ENCODE data around the gene SUCLG2. TPM values are rescaled to one million over a fixed set of nuclear protein-coding genes. Genes with fewer than 3 reads are reported as not detected.

Gene SUCLG2
- polyA plus RNA-seq, 1 donor (not counting 4 experiments of a cell fraction or from before 2014, with no cell fraction given) = 26.7 TPM

- no peaks in the 10 kb centered on the region for H3K9me3 ChIP-seq (ENCODE audit: control insufficient read depth, low read depth, low read length)
- peak; percentile 70 for FAIRE-seq
- H4K20me1 ChIP-seq (ENCODE audit: control insufficient read depth, extremely low read depth, insufficient read depth, low read length) = no peaks in the 10 kb centered on the region
- H3K27me3 ChIP-seq (ENCODE audit: control insufficient read depth, extremely low read depth, insufficient read depth, low read length) = no peaks in the 10 kb centered on the region
- H3K9ac ChIP-seq (ENCODE audit: control insufficient read depth, extremely low read depth, insufficient read depth, low read length) = no peak overlapping the region
- H3K79me2 ChIP-seq (ENCODE audit: control insufficient read depth, insufficient read depth, low read length) = peaks cover 2% of the 10 kb centered on the region
- no peaks in the 10 kb centered on the region for H3K9me1 ChIP-seq (ENCODE audit: control insufficient read depth, extremely low read depth, insufficient read depth, low read length)
- H3K4me2 ChIP-seq (ENCODE audit: control insufficient read depth, extremely low read depth, insufficient read depth, low read depth, low read length) = peak overlapping the region; percentile 17
- H3K36me3 ChIP-seq (ENCODE audit: control insufficient read depth in 2 of 2, extremely low read depth in 1 of 2, insufficient read depth in 2 of 2, low read length in 2 of 2) = peaks cover 2 to 11% of the 10 kb centered on the region in 2 experiments
- no peak overlapping the region for H2AFZ ChIP-seq (ENCODE audit: control insufficient read depth, low read length)
- DNase-seq (ENCODE audit: low read depth, low spot score) = no peak
- H3K27ac ChIP-seq (ENCODE audit: control insufficient read depth, insufficient read depth, low read length) = peak overlapping the region; percentile 69
- no peak overlapping the region for H3K4me3 ChIP-seq (ENCODE audit: control insufficient read depth in 2 of 3, extremely low read depth in 1 of 3, insufficient read depth in 2 of 3, low read depth in 1 of 3, low read length in 3 of 3)
- peaks cover 10% of the 10 kb centered on the region for H3K4me1 ChIP-seq (ENCODE audit: control insufficient read depth, extremely low read depth, insufficient read depth, low read length)
- no peak for TF ChIP-seq EZH2 (IDR thresholded peaks at IDR 0.05; ENCODE audit: low read length)
- no peak for TF ChIP-seq CTCF (optimal IDR thresholded peaks at IDR 0.05 in 1 of 3, IDR thresholded peaks at IDR 0.05 in 1 of 3, conservative IDR thresholded peaks at IDR 0.05 in 1 of 3; ENCODE audit: extremely low read depth in 1 of 3, insufficient read depth in 2 of 3, low read length in 3 of 3)
- dilution Hi-C loops (cut with MboI; ENCODE audit: extremely low pct_ligation_motif_present, low sequenced_read_pairs) = no loop called here
Measured at GRCh38 chr3:67610458-67610857, 44.0 kb downstream of the SUCLG2 start.

GRCh38 chr3:67609709-67610108 lies 44.7 kb downstream of the SUCLG2 start:
- Histone ChIP-seq H4K20me1 (ENCODE audit: control insufficient read depth, extremely low read depth, insufficient read depth, low read length) (no peaks in the 10 kb centered on the region), H3K9me3 (ENCODE audit: control insufficient read depth, low read depth, low read length) (no peaks in the 10 kb centered on the region), H3K36me3 (ENCODE audit: control insufficient read depth in 2 of 2, extremely low read depth in 1 of 2, insufficient read depth in 2 of 2, low read length in 2 of 2) (peaks cover 2 to 12% of the 10 kb centered on the region in 2 experiments), H3K4me3 (ENCODE audit: control insufficient read depth in 2 of 3, extremely low read depth in 1 of 3, insufficient read depth in 2 of 3, low read depth in 1 of 3, low read length in 3 of 3) (no peak overlapping the region), H3K27me3 (ENCODE audit: control insufficient read depth, extremely low read depth, insufficient read depth, low read length) (no peaks in the 10 kb centered on the region), H2AFZ (ENCODE audit: control insufficient read depth, low read length) (no peak overlapping the region), H3K9me1 (ENCODE audit: control insufficient read depth, extremely low read depth, insufficient read depth, low read length) (no peaks in the 10 kb centered on the region), H3K9ac (ENCODE audit: control insufficient read depth, extremely low read depth, insufficient read depth, low read length) (no peak overlapping the region), H3K27ac (ENCODE audit: control insufficient read depth, insufficient read depth, low read length) (peak overlapping the region; percentile 65), H3K79me2 (ENCODE audit: control insufficient read depth, insufficient read depth, low read length) (peaks cover 2% of the 10 kb centered on the region), H3K4me1 (ENCODE audit: control insufficient read depth, extremely low read depth, insufficient read depth, low read length) (peaks cover 14% of the 10 kb centered on the region), H3K4me2 (ENCODE audit: control insufficient read depth, extremely low read depth, insufficient read depth, low read depth, low read length) (no peak overlapping the region)
- FAIRE-seq = no peak
- DNase-seq (ENCODE audit: low read depth, low spot score) = no peak
- dilution Hi-C loops (cut with MboI; ENCODE audit: extremely low pct_ligation_motif_present, low sequenced_read_pairs) = no loop called here
- TF ChIP-seq CTCF (optimal IDR thresholded peaks at IDR 0.05 in 1 of 3, IDR thresholded peaks at IDR 0.05 in 1 of 3, conservative IDR thresholded peaks at IDR 0.05 in 1 of 3; ENCODE audit: extremely low read depth in 1 of 3, insufficient read depth in 2 of 3, low read length in 3 of 3) (no peak), EZH2 (IDR thresholded peaks at IDR 0.05; ENCODE audit: low read length) (no peak)
